HG03280 (cell line): ENCODE data around the gene ADAM15.
A peak's percentile ranks its signal among the peaks of the same experiment; 100 is the strongest.

ENCODE experiments used
- ATAC-seq: cut with Tn5 transposase; IDR thresholded peaks from one replicate; pipeline ENCODE4 v1.9.1; 2021; ENCODE audit warnings: mild to moderate bottlenecking, moderate library complexity; ENCODE audit not compliant: unreplicated experiment

The ADAM15 gene, protein sequence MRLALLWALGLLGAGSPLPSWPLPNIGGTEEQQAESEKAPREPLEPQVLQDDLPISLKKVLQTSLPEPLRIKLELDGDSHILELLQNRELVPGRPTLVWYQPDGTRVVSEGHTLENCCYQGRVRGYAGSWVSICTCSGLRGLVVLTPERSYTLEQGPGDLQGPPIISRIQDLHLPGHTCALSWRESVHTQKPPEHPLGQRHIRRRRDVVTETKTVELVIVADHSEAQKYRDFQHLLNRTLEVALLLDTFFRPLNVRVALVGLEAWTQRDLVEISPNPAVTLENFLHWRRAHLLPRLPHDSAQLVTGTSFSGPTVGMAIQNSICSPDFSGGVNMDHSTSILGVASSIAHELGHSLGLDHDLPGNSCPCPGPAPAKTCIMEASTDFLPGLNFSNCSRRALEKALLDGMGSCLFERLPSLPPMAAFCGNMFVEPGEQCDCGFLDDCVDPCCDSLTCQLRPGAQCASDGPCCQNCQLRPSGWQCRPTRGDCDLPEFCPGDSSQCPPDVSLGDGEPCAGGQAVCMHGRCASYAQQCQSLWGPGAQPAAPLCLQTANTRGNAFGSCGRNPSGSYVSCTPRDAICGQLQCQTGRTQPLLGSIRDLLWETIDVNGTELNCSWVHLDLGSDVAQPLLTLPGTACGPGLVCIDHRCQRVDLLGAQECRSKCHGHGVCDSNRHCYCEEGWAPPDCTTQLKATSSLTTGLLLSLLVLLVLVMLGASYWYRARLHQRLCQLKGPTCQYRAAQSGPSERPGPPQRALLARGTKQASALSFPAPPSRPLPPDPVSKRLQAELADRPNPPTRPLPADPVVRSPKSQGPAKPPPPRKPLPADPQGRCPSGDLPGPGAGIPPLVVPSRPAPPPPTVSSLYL

DNA sequence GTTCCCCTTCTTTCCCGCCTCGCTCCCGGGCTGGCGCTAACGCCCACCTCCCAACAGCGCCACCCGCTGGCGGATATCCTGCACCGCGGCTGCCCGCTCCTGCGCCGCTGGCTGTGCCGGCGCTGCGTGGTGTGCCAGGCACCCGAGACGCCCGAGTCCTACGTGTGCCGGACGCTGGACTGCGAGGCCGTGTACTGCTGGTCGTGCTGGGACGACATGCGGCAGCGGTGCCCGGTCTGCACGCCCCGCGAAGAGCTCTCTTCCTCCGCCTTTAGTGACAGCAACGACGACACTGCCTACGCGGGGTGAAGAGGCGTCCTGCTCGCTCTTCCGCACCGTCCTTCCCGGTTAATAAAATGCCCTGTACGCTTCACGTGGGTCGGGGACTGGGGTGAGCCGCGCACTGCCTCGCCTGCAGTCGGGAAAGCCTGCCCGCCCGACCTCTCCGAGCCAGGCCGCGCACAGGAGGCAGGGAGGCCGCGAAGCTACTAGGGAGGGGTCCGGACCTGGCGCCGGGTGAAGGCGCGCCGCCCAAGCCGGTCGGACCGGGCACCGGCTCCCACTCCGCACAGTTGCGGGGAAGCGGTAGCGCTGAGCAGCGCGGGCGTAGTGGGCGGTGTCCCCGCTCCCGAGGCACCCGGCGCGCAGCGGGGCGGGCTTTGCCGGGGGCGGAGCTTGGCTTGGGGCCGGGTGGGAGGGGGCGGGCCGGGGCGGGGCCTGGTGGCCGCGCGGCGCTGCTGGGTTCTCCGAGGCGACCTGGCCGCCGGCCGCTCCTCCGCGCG is at the start of gene ADAM15:
TSS of gene ADAM15 (plus strand) at position 757 of the 782 bp plus-strand sequence. CDS start 71 bp downstream, outside the sequence.
- ATAC-seq = peak; percentile 62

DNA sequence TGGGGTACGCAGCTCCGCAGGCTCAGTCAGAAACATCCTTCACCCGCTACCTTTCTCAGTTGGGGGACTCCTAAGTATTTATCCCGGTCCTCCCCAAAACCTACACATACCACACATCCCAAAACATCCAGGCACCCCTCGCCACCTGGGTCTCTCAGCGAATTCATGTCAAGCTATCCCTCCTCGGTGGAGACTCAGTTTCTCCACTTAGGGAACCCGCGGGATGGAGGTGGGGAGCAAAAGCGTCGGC is 49.8 kb upstream of the ADAM15 start:
- no peak for ATAC-seq

DNA sequence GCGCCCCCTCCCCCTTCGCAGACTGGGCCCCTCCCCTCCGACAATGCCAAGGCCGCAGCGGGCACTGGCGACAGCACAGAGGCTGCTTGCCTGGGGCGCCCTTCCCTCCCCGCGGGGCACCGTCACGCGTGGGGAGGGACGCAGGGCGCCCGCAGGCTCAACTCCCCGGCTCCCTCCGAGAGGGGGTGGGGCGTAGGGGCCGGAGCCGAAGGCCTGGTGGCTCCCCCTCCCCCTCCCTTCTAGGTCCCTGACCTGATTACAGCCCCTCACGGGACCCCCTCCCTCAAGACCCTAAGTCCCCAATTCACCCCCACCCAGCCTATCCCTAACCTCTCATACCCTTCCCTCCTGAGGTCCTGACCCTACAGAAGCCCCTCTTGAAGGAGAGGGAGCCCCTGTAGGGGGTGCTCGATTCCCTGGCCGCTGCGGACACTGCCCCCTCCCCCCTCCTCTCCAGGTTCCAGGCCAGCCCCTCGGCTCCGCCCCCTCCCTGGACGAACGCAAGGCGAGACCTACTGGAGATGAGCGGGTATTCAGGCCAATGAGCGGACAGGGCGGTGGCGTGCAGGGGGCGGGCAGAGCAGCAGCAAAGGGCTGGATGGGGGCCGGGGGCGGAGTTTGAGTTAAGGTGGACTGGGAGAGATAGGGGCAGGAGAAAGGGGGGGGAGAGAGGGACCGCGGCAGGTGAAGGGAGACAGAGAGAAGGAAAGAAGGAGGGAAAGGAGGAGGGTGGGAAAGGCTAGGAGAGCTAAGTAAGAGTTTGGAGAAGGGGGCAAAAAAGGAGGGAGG is 49.2 kb upstream of the ADAM15 start:
- ATAC-seq = peak; percentile 59

DNA sequence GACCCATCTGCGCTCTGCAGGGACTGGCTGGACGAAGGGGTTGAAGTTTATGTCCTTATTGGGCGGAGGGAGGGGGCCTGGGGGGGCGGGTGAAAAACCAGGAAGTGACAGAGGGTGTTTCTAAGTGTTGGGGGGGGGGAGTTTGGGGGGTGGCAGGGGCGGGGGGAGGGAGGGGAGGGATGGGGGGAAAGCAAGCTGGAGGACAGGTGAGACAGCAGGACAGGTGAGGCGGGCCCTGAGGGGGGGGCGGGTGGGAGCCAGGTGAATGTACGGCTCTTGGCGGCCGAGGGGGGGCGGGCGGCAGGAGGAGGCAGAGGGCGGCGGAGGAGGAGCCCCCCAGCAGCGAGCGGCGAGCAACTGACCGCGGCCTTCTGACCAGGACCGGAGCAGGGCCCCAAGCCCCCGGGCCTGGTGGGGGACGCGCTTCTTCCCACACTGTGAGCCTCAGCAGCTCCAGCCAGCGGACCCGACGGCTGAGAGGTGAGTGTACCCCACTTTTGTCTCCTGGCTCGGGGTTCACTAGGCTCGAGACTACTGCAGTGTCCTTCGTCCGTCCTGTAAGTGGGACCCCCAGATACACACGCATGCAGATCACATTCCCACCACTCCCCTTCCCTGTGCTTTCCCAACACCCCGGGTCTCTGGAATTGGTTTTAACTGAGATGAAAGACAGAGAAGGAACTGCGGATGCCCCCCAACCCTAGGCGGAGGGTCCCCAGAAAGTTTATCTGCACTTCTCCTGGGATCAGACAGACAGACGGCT is 48.5 kb upstream of the ADAM15 start, which contains the start of gene ZBTB7B:
TSS of gene ZBTB7B (plus strand) at position 339 of the 763 bp plus-strand sequence. CDS start 11,859 bp downstream, outside the sequence.
- no peak for ATAC-seq

DNA sequence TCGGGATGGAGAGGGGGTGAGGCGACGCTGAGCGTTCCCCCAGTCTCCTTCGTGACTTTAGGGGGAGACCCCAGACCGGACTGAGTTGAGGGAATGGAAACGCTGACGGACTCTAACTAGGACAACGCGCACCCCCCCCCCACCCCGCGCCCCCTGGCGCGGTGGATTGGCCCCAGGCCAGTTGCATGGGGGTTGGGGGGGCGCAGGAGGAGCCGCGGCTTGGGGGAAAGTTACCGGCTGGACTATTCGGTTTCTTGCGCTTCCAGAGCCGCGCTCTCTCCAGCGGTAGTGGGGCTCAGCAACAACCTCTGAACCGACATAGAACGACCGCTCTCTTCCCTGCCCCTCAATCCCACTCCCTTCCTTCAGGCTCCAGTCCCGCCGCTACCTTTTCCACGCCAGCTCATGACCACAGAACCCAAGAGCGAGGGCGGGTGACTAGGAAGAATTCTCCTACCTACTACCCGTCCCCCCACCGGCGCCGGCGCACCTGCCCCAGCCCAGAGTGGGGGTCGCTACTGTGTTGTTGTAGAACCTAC is 47.8 kb upstream of the ADAM15 start:
- no peak for ATAC-seq

DNA sequence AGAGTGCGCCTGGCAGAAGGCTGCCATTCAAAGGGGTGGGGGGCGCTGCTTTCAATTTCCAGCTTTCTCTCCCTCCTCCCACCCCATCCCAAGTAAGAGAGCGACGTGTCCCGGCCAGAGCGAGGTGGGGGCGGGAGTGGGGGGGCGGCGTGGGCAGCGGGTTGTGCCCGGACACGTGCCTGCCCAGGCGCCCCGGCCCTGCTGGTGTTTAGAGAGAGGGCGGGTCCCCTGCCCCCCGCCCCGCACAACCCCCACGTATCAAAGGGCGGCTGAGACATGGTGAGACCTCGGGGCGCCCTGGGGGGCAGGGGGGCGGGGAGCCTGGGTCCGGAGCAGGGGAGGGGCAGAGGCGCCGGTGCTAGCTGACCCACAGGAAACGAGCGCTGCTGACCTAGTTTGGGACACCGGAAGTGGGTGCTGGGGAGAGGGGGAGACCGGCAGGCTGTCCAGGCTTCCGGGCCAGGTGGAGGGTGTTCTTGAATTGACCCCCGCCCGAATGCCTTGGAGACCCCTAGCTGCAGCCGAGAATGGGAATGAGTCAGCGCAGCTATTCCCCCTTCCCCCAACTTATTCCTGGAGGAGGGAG is 47.3 kb upstream of the ADAM15 start:
- ATAC-seq = no peak

DNA sequence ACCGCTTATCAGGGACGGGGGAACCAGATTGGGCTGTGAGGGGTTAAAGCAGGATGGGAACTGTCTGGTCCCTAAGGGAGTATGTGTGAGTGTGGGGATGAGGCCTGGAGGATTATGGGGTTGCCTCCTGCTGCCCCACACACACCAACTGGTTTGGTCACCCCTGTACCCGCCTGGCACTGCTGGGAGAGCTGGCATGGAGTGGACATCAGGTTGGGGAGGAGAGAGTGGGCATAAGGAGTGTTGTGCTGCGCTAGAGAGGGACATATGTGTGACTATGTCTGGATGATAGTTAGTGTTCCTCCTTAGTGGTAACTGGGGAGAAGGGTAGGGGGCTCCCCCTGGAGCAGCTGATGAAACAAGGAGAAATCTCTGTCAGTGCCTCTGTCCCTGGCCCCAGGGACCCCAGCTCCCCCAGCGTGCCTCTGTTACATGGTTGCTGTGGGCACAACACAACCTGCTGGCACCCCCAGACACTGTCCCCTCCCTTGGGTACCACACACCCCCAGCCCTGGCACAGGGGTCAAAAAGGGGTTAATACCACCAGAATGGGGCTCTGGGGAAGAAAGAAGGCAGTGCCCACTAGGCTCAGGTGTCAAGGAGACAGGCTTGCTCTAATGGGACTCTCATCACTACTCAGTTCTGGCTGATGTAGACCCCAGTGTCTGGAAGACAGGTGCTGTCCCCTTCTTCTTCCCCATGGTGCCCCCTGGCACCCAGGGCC is 46.6 kb upstream of the ADAM15 start:
- no peak for ATAC-seq

DNA sequence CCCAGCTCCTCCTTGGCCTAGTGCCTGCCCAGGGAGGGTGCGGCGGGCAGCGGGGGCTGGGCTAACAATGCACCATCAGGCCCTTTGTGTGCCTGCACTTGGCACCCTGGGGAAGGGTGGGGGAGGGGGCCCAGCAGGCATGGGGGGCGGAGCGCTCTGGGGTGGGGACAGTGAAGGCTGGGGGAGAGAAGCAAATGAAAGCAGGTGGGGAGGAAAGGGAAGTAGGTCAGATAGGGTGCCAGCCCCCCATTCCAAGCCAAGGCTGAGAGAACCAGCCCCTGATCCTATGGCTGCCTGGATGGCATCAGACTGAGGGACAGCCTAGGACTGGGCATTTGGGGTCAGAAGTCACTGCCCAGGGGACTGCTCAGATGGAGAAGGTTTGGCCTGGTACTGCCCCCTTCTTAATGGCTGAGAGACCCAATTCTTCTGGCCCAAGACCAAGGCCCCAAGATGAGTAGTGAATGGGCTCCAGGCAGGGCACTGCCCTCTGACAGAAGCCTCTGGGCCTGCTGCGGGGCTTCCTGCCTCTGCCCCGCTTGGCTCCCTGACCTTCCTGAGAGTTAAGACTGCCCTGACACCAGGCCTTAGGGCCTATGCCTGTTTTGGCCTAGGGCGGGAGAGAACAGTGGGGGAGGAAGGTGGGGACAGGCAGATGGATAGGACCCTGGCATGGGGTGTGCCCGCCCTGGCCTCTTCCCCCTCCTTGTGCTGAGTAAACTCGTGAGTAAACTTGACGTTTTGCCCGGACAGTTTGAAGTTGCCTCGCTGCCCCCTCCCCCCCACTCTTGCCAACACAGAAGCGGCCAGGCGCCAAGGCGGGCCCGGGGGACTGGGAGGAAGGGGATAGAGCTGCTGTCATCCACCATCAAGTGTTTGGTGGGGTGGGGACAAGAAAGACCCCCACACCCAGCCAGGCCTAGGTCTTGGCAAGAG is 45.8 kb upstream of the ADAM15 start:
- ATAC-seq = no peak

DNA sequence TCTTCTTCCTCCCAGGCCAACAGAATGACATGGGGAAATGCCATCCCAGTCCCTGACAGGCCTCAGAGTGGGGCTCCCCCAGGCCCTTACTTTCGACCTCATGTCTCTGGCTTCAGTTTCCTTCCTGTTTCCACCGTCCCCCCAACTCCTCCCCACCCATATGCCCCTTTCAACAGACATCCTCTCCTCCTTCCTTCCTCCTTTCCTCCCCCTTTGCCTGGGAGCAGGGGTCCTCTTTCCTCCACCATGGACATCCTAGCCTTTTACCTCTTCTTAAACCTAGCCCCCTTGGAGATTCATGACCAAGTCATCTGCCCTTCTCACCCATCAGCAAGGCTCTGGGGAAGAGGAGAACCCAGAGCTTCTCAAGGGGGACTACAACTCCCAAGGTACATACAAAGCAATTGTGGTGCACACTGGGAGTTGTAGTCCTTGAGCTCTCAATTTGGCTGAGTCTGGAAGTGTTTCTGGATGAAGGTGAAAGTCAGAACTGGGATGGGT is 44.5 kb upstream of the ADAM15 start:
- ATAC-seq = no peak

DNA sequence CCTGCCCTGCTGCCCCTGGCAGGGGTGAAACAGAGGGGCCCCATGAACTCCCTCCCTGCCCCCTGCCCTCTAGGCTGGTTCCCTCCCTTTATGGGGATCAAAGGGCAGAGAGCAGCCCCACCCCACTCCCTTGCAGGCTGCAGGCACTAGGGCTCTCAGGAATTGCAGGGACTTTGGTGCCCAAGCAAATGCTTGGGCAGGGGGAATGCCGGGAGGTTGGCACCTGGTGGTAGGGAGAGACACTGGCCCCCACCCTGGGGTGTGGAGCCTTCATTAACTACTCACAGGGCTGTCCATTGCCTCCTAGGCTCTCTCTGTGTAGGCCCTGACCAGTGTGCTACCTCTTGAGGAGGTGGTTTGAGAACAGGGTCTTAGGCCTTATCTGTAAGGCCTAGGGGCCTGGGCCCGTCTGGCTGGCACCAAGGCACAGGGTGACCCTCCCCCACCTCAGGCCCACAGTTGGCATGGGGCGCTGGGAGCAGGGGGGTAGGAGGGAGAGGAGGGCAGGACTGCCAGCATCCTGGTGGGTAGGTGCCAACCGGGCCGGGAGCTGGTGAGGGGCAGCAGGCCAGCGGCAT is 43.8 kb upstream of the ADAM15 start:
- no peak for ATAC-seq

DNA sequence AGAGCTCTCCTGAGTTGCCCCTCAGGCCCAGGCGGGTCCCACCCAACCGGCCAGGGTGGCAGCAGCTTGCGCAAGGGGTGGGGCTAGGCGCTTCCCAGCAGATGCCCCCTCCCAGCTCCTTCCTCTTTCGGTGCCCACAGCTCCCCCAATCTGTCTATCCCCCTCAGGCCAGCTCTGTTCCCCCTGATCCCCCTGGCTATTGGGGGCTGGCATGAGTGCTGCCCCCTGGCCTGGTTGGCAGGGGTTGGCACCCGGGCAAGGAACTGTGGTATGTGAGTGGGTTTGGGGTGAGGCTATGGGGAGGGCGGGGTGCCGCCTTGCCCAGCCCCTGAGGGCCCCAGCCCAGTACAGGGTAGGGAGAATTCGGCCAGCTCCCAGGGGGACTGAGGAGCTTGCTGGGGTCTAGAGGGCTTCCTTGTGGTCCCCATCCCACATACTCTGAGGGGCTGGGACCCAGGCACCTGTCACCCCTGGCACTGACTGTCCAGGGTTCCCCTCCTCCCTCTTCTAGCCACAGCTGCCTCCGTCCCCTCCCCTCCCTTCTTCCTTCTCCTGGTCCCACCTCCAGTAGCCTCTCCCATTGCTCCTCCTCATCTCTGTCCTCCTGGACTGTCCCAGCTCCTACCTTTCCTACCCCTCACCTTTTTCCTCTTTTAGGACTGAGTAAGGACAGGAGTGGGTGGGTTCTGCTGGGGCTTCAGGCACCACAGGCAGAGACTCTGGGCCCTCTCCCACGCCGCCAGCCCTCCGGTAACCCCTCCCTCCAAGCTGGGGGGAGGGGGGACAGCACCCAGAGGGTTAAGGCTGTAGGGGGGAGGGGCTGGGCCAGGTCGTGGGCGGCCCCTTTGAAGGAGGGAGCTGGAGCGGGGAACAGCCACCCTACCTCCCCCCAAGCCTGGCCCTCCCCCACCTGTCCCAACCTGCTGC is 42.8 kb upstream of the ADAM15 start:
- no peak for ATAC-seq

DNA sequence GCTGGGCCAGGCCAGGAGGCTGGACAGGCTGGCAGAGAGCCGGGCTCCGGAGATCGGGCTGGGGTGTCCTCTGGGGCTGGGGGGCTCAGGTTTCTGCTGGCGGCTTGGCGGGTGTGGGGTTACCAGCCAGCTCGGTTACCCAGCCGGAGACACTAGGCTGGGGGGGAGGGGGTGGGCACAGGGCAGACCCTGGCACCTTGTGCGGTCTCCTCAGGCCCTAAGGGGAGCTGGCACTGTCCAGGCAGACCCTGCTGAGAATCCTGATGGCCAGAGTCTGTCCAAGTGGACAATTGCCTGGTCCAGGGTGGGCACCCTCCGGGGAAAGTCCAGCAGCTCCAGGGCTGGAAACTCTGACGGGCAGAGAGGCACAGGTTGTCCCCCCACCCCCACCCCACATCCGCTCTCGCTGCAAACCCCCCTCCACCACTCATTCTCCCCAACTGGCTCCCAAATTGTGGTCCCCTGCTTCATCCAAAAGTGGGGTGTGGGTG is 41.9 kb upstream of the ADAM15 start:
- no peak for ATAC-seq

DNA sequence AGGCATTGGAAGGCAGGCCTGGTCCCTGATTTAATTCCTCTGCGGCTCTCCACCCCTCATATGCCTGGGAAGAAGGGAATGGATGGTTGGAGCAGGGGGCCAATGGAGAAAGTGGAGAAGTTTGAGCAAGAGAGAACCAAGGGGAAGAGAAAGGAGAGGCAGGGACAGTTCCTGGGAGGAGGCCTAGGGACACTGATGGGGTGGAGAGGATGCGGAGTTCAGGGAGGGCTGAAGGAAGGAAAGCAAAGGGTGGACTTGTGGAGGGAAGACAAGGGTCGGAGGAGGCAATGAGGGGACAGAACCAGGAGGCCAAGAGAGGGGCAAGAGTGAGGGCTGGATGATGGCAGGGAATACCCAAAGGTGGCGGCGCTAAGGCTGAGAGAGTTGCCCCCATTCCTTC is 41.4 kb upstream of the ADAM15 start:
- no peak for ATAC-seq

DNA sequence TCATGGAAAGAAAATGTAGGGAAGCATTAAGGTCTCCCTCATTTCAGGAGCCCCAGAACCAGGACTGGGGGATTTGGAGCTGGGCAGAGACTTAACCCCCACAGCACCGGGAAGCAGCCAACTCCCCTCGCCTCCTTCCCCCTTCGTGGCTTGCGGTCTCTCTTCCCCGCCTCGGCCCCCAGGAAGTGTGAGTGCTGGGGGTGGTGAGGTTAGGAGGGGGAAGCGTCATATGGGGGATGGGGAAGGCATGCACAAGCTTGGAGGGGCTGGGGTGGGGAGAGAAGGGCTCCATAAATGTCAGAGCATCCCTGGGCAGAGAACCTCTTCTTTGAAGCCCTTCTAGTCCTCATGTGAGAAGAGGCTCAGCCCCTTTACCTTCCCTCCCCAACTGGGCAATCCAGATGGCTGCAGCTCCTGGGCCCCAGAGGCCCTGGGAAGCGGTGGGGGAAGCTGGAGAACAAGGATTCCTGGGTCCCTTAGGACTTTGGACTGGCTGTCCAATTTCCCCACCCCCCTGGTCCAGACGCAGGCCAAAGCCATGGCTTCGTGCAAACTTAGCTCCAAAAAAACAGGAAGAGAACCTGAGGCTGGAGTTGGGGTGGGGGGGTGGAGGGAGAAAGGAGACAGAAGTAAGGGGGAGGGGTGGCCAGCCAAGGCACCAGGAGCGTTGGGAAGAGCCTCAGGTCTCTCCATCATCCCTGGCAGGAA is 40.8 kb upstream of the ADAM15 start:
- no peak for ATAC-seq

DNA sequence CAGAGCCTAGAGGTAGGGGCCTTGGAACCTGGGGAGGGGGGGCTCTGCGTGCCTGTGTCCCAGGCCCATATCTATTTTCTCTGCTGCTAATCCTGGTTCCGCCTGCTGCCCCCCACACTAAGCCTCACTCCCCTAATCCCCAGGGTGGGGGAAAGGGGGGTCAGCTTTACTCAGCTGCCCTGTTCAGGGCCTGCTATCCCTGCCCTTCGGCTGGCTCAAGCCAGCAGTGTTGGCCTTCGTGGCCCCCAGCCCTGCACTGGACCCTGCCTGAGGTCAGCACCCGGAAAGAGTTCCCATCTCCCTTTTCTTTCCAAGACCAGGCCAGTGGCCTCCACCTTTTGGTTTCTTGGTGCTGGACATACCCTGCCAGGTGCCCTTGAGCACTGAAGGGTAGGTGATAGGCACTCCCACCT is 40.1 kb upstream of the ADAM15 start:
- ATAC-seq = no peak
